GM12878 (cell line): ENCODE measurements around the gene CORO1C. TPM values are rescaled to one million over a fixed set of nuclear protein-coding genes. Genes with fewer than 3 reads are reported as not detected.

Source experiments
- ATAC-seq: fragments of 200-7000 bp; cut with Tn5 transposase; 3 replicates; pipeline ENCODE4 v1.9.1; 2020; ENCODE audit warnings: mild to moderate bottlenecking, moderate library complexity
- BruUV-seq: library from RNA; stranded (reverse); fragments of 400-500 nt; replicated peaks from 2 replicates; lab custom pipeline; 2021; lab: Mats Ljungman, UMichigan
- CTCF ChIA-PET: fragments of 300-600 bp; sonication (Branson Sonifier 250); formaldehyde crosslinking; extraction: SDS; loops from one replicate; lab custom pipeline; 2021; ENCODE audit warnings: inconsistent platforms; lab: Yijun Ruan, JAX
- POLR2A ChIA-PET: fragments of 350-600 bp; formaldehyde crosslinking; extraction: SDS; loops from one replicate; lab custom pipeline; 2021; ENCODE audit warnings: inconsistent platforms; lab: Charles Lee
- RAD21 ChIA-PET: fragments of 300-600 bp; sonication (Branson Sonifier 250); formaldehyde crosslinking; loops from one replicate; lab custom pipeline; 2023; ENCODE audit warnings: antibody characterized with exemption; ENCODE audit not compliant: unreplicated experiment; lab: Charles Lee
- SMC1A ChIA-PET: fragments of 300-600 bp; sonication (Branson Sonifier 250); formaldehyde crosslinking; loops from one replicate; lab custom pipeline; 2023; ENCODE audit not compliant: unreplicated experiment, uncharacterized antibody; lab: Charles Lee
- DNase-seq: peaks from one replicate; pipeline ENCODE4 v3.0.0-alpha.2; 2011; ENCODE audit warnings: low read depth, low spot score
- FAIRE-seq: peaks from 3 replicates; lab custom pipeline; 2011; peaks lifted over from hg19 to GRCh38; lab: Jason Lieb, UNC
- H2AFZ ChIP-seq: 2 replicates; pipeline ENCODE4 v1.6.0; 2011; ENCODE audit warnings: low read depth, low read length, control low read depth; ENCODE audit not compliant: control insufficient read depth
- H3K27ac ChIP-seq: 2 replicates; pipeline ENCODE4 v1.5.1; 2011; ENCODE audit warnings: control low read depth; ENCODE audit not compliant: control insufficient read depth, insufficient read depth
- H3K27me3 ChIP-seq, 2 experiments: replicated peaks in 1 of 2; 2 replicates each; pipeline versions ENCODE4 v1.6.0 to v1.6.1; 2011; ENCODE audit warnings: low read length in 1 of 2; ENCODE audit not compliant: control insufficient read depth in 2 of 2, insufficient read depth in 2 of 2
- H3K36me3 ChIP-seq, 2 experiments: 2 replicates each; pipeline ENCODE4 v1.5.1; 2011; ENCODE audit warnings: low read length in 1 of 2; ENCODE audit not compliant: control insufficient read depth in 2 of 2, insufficient read depth in 2 of 2
- H3K4me1 ChIP-seq: 2 replicates; pipeline ENCODE4 v1.6.1; 2011; ENCODE audit warnings: mild to moderate bottlenecking, low read length, moderate library complexity, mixed read lengths; ENCODE audit not compliant: control insufficient read depth, insufficient read depth
- H3K4me2 ChIP-seq: 2 replicates; pipeline ENCODE4 v1.6.0; 2011; ENCODE audit warnings: control low read depth; ENCODE audit not compliant: control insufficient read depth, insufficient read depth
- H3K4me3 ChIP-seq: fragments of 200-600 bp; sonication (generic); 2 replicates; pipeline ENCODE4 v1.5.1; 2016
- H3K79me2 ChIP-seq: 2 replicates; pipeline ENCODE4 v1.6.0; 2011; ENCODE audit warnings: low read length; ENCODE audit not compliant: control insufficient read depth, insufficient read depth
- H3K9ac ChIP-seq: 2 replicates; pipeline ENCODE4 v1.8.0; 2011; ENCODE audit warnings: low read length, control low read depth, mixed read lengths; ENCODE audit not compliant: control insufficient read depth, insufficient read depth
- H3K9me3 ChIP-seq: replicated peaks from 3 replicates; pipeline ENCODE4 v1.5.1; 2011; ENCODE audit warnings: mild to moderate bottlenecking, low read length; ENCODE audit not compliant: control insufficient read depth, insufficient read depth
- H4K20me1 ChIP-seq: 2 replicates; pipeline ENCODE4 v1.6.0; 2011; ENCODE audit not compliant: control insufficient read depth, insufficient read depth
- CEBPB ChIP-seq, 2 experiments: fragments of 150-350 bp in 1 of 2; IDR thresholded peaks; 2 replicates each; pipeline ENCODE4 v1.6.1; 2012 to 2014; ENCODE audit warnings: low read depth in 2 of 2, low read length in 2 of 2, borderline replicate concordance in 1 of 2, inconsistent platforms in 1 of 2
- CUX1 ChIP-seq: IDR thresholded peaks from 2 replicates; pipeline ENCODE4 v1.6.1; 2012; ENCODE audit warnings: improper control_type of control experiment, low read depth, low read length; ENCODE audit not compliant: insufficient replicate concordance
- EP300 ChIP-seq, 2 experiments: fragments of 150-350 bp in 1 of 2; IDR thresholded peaks; 2 replicates each; pipeline ENCODE4 v1.6.1; 2011 to 2012; ENCODE audit warnings: low read depth in 2 of 2, low read length in 2 of 2, borderline replicate concordance in 1 of 2, improper control_type of control experiment in 1 of 2, inconsistent platforms in 1 of 2; ENCODE audit not compliant: control insufficient read depth in 1 of 2
- MXI1 ChIP-seq: fragments of 150-350 bp; IDR thresholded peaks from 2 replicates; pipeline ENCODE4 v1.6.1; 2011; ENCODE audit warnings: low read depth, mild to moderate bottlenecking, inconsistent platforms, low read length, improper control_type of control experiment
- NKRF ChIP-seq: fragments of 450-650 bp; conservative IDR thresholded peaks from 2 replicates; pipeline ENCODE4 v1.6.1; 2017; ENCODE audit warnings: mild to moderate bottlenecking, moderate library complexity
- SMARCA5 ChIP-seq: fragments of 450-650 bp; IDR thresholded peaks from 2 replicates; pipeline ENCODE4 v1.6.1; 2017; ENCODE audit warnings: mild to moderate bottlenecking
- ZNF592 ChIP-seq: fragments of 450-650 bp; IDR thresholded peaks from 2 replicates; pipeline ENCODE4 v1.6.1; 2017; ENCODE audit warnings: mild to moderate bottlenecking, moderate library complexity
- WGBS: methylation state at CpG from one replicate; pipeline ENCODE4 v1.1.6; 2016; ENCODE audit warnings: low lambda C conversion rate; ENCODE audit not compliant: insufficient replicate concordance, insufficient coverage; ENCODE audit errors: missing lambda C conversion rate; 5-methylcytosine and 5-hydroxymethylcytosine counted together
- in situ Hi-C: fragments of 300-500 bp; cut with MboI; formaldehyde crosslinking; loops from 9 replicates; pipeline ENCODE4 v1.14.3; 2018; ENCODE audit warnings: mixed read lengths
- intact Hi-C: fragments of 100-400 bp; cut with micrococcal nuclease; formaldehyde crosslinking; loops from one replicate; pipeline ENCODE4 v1.14.2; 2022; ENCODE audit not compliant: unreplicated experiment
- polyA plus RNA-seq, 11 experiments: library from polyadenylated mRNA; depleted of rRNA in 4 of 11; unstranded in 6 of 11; stranded (reverse) in 5 of 11; fragments of >200 nt; fragmentation: Nextera tagmentation in 4 of 11; fragmentation: Illumina TruSeq in 1 of 11; extraction: Ambion mirVana in 4 of 11; extraction: Trizol in 1 of 11; gene quantifications; 1 replicate in 1 of 11; 2 replicates in 10 of 11; pipeline versions ENCODE4 v1.2.1 to v1.2.3, GENCODE V29; 2011 to 2016; ENCODE audit warnings: inconsistent platforms in 2 of 11, missing spikeins in 2 of 11, low read depth in 1 of 11
- total RNA-seq, 4 experiments: library from RNA; depleted of rRNA in 3 of 4; stranded (reverse); fragments of >200 nt in 3 of 4; fragmentation: Illumina TruSeq in 1 of 4; extraction: Trizol in 1 of 4; gene quantifications; 2 replicates each; pipeline versions ENCODE4 v1.2.1 to v1.2.3, GENCODE V29; 2013 to 2021

CORO1C gene
- total and polyA plus RNA-seq, 10 of the 15 experiments (the other 5 are each of a cell fraction or from before 2014, with no cell fraction given), result 52.7 to 254 (median 171) TPM

- intact Hi-C loops, result loop anchor here (1.0 to 10.0 kb wide), 6 partner anchors 19 to 459 kb away; partner anchors contain the start of genes ALKBH2, CMKLR1 and UNG
- ChIA-PET RAD21 (interaction anchor here (0.6 to 17.3 kb wide), 23 partner anchors 17 to 457 kb away, joined by 3 to 413 read pairs (median 6); partner anchors contain the start of genes ALKBH2, CORO1C, ISCU and SART3), CTCF (interaction anchor here (0.7 to 17.2 kb wide), 12 partner anchors 17 to 315 kb away, joined by 3 to 244 read pairs (median 4); partner anchors contain the start of genes ISCU and SART3), POLR2A (interaction anchor here (0.6 to 10.5 kb wide), 16 partner anchors 9 to 226 kb away, joined by 3 to 199 read pairs (median 4); partner anchors contain the start of gene ISCU), SMC1A (interaction anchor here (0.5 to 16.7 kb wide), 31 partner anchors 9 to 315 kb away, joined by 3 to 397 read pairs (median 5); partner anchors contain the start of genes ISCU and SART3)
- no peaks in the 10 kb centered on the region; a peak in 1 of 4 replicates for H3K36me3 ChIP-seq
- FAIRE-seq (no peak), DNase-seq (no peak), ATAC-seq (peak; percentile 0)
- H3K27me3 ChIP-seq, result no peaks in the 10 kb centered on the region
- H3K4me3 ChIP-seq, result peak overlapping the region; percentile 76
- TSS peak; percentile 91 for BruUV-seq
- H3K27ac ChIP-seq, result peak overlapping the region; percentile 86
- H3K9me3 ChIP-seq, result no peaks in the 10 kb centered on the region
- H3K9ac ChIP-seq, result peak overlapping the region; percentile 78
- WGBS, result 18% methylated on average over 6 of the region's 6 CpGs
- peak overlapping the region; percentile 78 for H3K4me2 ChIP-seq
- in situ Hi-C loops, result loop anchor here (10.0 kb wide), 1 partner anchor 459 kb away; the partner anchor contains the start of genes ALKBH2 and UNG
- H4K20me1 ChIP-seq, result no peaks in the 10 kb centered on the region
- H2AFZ ChIP-seq, result no peak overlapping the region
- H3K79me2 ChIP-seq, result peaks cover 26% of the 10 kb centered on the region
- H3K4me1 ChIP-seq, result peaks cover 84% of the 10 kb centered on the region
- TF ChIP-seq EP300 (IDR thresholded peaks at IDR 0.05; ENCODE audit: borderline replicate concordance in 1 of 2, control insufficient read depth in 1 of 2, low read depth in 2 of 2, low read length in 2 of 2) (no peak), MXI1 (no peak), CUX1 (peak; percentile 45), ZNF592 (no peak), NKRF (no peak), SMARCA5 (peak; percentile 81; the same call in 1 of the 2 replicates), CEBPB (IDR thresholded peaks at IDR 0.05; ENCODE audit: borderline replicate concordance in 1 of 2, low read depth in 2 of 2, low read length in 2 of 2) (no peak)
Observed at GRCh38 chr12:108635997-108636808, 95.1 kb downstream of the CORO1C start.
